Vagina (tissue), 2 donors: ENCODE measurements around the gene TMC1. TPM values are rescaled to one million over a fixed set of nuclear protein-coding genes. Genes with fewer than 3 reads are reported as not detected.
A peak's percentile ranks its signal among the peaks of the same experiment; 100 is the strongest.

Experiments
- DNase-seq, 2 donors: peaks; one replicate each; pipeline ENCODE4 v3.0.0-alpha.2; 2017; ENCODE audit errors: extremely low spot score in 2 of 2
- H3K27ac ChIP-seq: fragments of 200-600 bp; sonication (generic); one replicate; pipeline ENCODE4 v1.5.1; 2019
- H3K27me3 ChIP-seq: fragments of 200-600 bp; sonication (generic); one replicate; pipeline ENCODE4 v1.5.1; 2019
- H3K36me3 ChIP-seq, 2 donors: fragments of 200-600 bp; sonication (generic); one replicate each; pipeline ENCODE4 v1.5.1; 2017 to 2019
- H3K4me1 ChIP-seq: fragments of 200-600 bp; sonication (generic); one replicate; pipeline ENCODE4 v1.5.1; 2019
- H3K4me3 ChIP-seq, 2 donors: fragments of 200-600 bp; sonication (generic); 1 replicate in 1 of 2; 2 replicates in 1 of 2; pipeline ENCODE4 v1.5.1; 2016 to 2019
- H3K9me3 ChIP-seq: fragments of 200-600 bp; sonication (generic); one replicate; pipeline ENCODE4 v1.5.1; 2019
- POLR2A ChIP-seq, 2 donors: fragments of 450-650 bp; IDR thresholded peaks; one replicate each; pipeline ENCODE4 v1.6.1; 2017; ENCODE audit warnings: antibody characterized with exemption in 2 of 2, mild to moderate bottlenecking in 2 of 2, moderate library complexity in 2 of 2
- POLR2AphosphoS5 ChIP-seq, 2 donors: sonication (generic); formaldehyde crosslinking; IDR thresholded peaks; one replicate each; pipeline ENCODE4 v1.9.0; 2017; ENCODE audit warnings: antibody characterized with exemption in 2 of 2, mild to moderate bottlenecking in 2 of 2, low read depth in 1 of 2; ENCODE audit not compliant: insufficient read depth in 1 of 2
- intact Hi-C: fragments of 100-400 bp; cut with DNase I; formaldehyde crosslinking; loops from one replicate; pipeline ENCODE4 v1.15.1; 2023
- total RNA-seq: library from RNA; depleted of rRNA; stranded (reverse); fragments of >200 nt; gene quantifications from one replicate; pipeline ENCODE4 v1.2.3, GENCODE V29; 2016
- TF ChIP-seq, protein P1 (sequence below), 3 experiments: fragments of 450-650 bp in 2 of 3; fragments of 200-600 bp in 1 of 3; sonication (generic) in 1 of 3; IDR thresholded peaks; one replicate each; pipeline ENCODE4 v1.5.1; 2017 to 2019; ENCODE audit warnings: antibody characterized with exemption in 3 of 3, mild to moderate bottlenecking in 2 of 3, moderate library complexity in 2 of 3

Gene TMC1
- total RNA-seq, 1 donor from 2014 or later, result not detected

DNA sequence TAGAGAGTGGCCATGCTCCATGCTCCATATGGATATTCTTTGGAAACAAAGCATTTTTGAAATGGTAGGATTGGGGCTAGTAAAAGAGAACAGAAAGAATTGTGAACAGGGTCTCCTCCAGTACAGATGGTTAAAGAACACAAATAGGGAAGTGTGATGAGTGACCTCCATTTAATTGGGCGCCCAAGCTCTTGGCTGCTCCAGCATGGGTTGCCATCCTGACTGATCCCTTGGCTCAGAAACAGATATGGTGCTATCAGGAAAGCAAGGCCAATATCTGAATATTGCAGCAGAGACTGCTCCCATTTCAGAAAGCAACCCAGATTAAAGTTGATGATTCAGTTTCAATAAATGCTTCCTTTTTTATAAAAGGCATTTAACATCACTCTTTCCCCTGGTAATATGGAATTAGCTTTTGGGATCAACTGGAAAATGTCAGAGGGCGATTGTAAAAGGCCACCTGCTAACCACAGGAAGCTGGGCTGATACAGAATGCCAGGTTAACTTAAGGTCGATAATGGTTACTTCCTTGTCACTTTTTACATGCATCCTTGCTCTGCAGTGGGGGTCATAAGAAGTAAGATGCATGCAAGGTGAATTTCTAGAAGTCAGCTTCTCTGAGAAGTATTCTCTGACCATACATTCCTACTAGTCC is 52.9 kb downstream of the TMC1 start:
- H3K36me3 ChIP-seq, result no peaks in the 10 kb centered on the region
- no peak for TF ChIP-seq POLR2A (IDR thresholded peaks at IDR 0.05)
- TF ChIP-seq, protein P1, sequence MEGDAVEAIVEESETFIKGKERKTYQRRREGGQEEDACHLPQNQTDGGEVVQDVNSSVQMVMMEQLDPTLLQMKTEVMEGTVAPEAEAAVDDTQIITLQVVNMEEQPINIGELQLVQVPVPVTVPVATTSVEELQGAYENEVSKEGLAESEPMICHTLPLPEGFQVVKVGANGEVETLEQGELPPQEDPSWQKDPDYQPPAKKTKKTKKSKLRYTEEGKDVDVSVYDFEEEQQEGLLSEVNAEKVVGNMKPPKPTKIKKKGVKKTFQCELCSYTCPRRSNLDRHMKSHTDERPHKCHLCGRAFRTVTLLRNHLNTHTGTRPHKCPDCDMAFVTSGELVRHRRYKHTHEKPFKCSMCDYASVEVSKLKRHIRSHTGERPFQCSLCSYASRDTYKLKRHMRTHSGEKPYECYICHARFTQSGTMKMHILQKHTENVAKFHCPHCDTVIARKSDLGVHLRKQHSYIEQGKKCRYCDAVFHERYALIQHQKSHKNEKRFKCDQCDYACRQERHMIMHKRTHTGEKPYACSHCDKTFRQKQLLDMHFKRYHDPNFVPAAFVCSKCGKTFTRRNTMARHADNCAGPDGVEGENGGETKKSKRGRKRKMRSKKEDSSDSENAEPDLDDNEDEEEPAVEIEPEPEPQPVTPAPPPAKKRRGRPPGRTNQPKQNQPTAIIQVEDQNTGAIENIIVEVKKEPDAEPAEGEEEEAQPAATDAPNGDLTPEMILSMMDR (IDR thresholded peaks at IDR 0.05), result no peak
- no peak for TF ChIP-seq POLR2AphosphoS5 (IDR thresholded peaks at IDR 0.05; ENCODE audit: insufficient read depth in 1 of 2, low read depth in 1 of 2)
- peak in 1 of 2 donors; percentile 32 for DNase-seq
- H3K4me3 ChIP-seq, result no peak overlapping the region
- H3K27ac ChIP-seq, result no peak overlapping the region
- no peaks in the 10 kb centered on the region for H3K9me3 ChIP-seq
- H3K27me3 ChIP-seq, result no peaks in the 10 kb centered on the region
- intact Hi-C loops, result no loop called here
- peaks cover 31% of the 10 kb centered on the region for H3K4me1 ChIP-seq

DNA sequence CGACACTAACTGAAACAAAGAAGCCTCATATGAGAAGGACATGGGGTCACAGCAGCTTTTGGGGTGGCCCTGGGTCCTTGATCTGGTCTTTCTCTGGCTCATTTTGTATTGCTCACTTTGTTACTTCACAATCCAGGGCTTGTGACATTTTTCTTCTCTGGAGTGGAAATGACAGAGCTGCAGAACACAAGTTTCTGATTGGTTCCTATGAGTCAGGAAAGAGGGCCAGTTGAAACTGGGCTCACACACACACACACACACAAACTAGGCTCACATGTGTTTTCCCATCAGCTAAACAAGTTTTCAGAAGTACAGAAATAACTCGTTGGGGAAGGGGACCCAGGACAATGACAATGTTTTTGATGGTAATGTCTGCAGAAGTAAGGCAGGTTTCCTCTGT is 54.3 kb downstream of the TMC1 start:
- no peak for TF ChIP-seq POLR2AphosphoS5 (IDR thresholded peaks at IDR 0.05; ENCODE audit: insufficient read depth in 1 of 2, low read depth in 1 of 2)
- TF ChIP-seq, protein P1 (IDR thresholded peaks at IDR 0.05), result no peak
- no peak for TF ChIP-seq POLR2A (IDR thresholded peaks at IDR 0.05)
- no peaks in the 10 kb centered on the region for H3K36me3 ChIP-seq
- H3K27me3 ChIP-seq, result no peaks in the 10 kb centered on the region
- no peak overlapping the region for H3K4me3 ChIP-seq
- intact Hi-C loops, result no loop called here
- H3K4me1 ChIP-seq, result peaks cover 39% of the 10 kb centered on the region
- peak overlapping the region; percentile 80 for H3K27ac ChIP-seq
- no peaks in the 10 kb centered on the region for H3K9me3 ChIP-seq
- DNase-seq, result peak in 1 of 2 donors; percentile 52

GRCh38 chr9:72576087-72576486 is 54.7 kb downstream of the TMC1 start:
- Histone ChIP-seq H3K4me1 (peaks cover 40% of the 10 kb centered on the region), H3K36me3 (no peaks in the 10 kb centered on the region), H3K9me3 (no peaks in the 10 kb centered on the region), H3K4me3 (no peak overlapping the region), H3K27me3 (no peaks in the 10 kb centered on the region), H3K27ac (peak overlapping the region; percentile 80)
- intact Hi-C loops, result no loop called here
- DNase-seq, result no peak
- no peak for TF ChIP-seq POLR2AphosphoS5 (IDR thresholded peaks at IDR 0.05; ENCODE audit: insufficient read depth in 1 of 2, low read depth in 1 of 2)

GRCh38 chr9:72577212-72577753 is 55.9 kb downstream of the TMC1 start:
- Histone ChIP-seq H3K36me3 (no peaks in the 10 kb centered on the region), H3K27me3 (no peaks in the 10 kb centered on the region), H3K9me3 (no peaks in the 10 kb centered on the region), H3K4me1 (peaks cover 52% of the 10 kb centered on the region), H3K4me3 (peak overlapping the region in 1 of 2 donors; percentile 22), H3K27ac (peak overlapping the region; percentile 80)
- DNase-seq, result no peak
- intact Hi-C loops, result no loop called here
- TF ChIP-seq POLR2A (IDR thresholded peaks at IDR 0.05) (no peak), POLR2AphosphoS5 (IDR thresholded peaks at IDR 0.05; ENCODE audit: insufficient read depth in 1 of 2, low read depth in 1 of 2) (peak; percentile 12 to 89)

DNA sequence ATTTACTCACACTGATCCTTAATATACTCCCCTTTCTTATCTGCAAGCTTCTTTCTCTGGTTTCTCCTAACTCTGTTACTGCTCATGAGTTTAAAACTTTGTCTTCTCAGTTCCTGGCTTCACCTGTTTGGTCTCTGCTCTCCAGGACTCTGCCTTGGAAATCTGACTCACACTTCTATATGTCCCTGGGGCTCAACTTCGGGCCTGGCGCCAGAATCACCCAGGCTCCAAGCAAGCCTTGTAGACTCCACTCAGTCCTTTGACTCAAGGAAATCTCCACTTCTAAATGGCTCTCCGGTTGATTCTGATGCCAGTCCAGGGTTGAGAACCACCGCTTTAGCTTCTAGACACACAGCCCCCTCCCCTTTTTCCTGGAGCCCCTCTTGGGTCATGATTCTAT is 57.8 kb downstream of the TMC1 start:
- intact Hi-C loops, result no loop called here
- H3K27me3 ChIP-seq, result no peaks in the 10 kb centered on the region
- H3K36me3 ChIP-seq, result no peaks in the 10 kb centered on the region
- H3K4me1 ChIP-seq, result peaks cover 53% of the 10 kb centered on the region
- peak overlapping the region; percentile 80 for H3K27ac ChIP-seq
- TF ChIP-seq, protein P1 (IDR thresholded peaks at IDR 0.05), result no peak
- TF ChIP-seq POLR2AphosphoS5 (IDR thresholded peaks at IDR 0.05; ENCODE audit: insufficient read depth in 1 of 2, low read depth in 1 of 2) (no peak), POLR2A (IDR thresholded peaks at IDR 0.05) (no peak)
- H3K4me3 ChIP-seq, result no peak overlapping the region
- no peaks in the 10 kb centered on the region for H3K9me3 ChIP-seq
- DNase-seq, result no peak
